Peyer's patch (tissue), 4 donors: ENCODE results near the gene F7. TPM values are rescaled to one million over a fixed set of nuclear protein-coding genes. Genes with fewer than 3 reads are reported as not detected.
A peak's percentile ranks its signal among the peaks of the same experiment; 100 is the strongest.
"Not testable (repeated sequence)": the region's sequence is repeated elsewhere in the genome, so short reads cannot be mapped to it uniquely, and the experiment has no call there.

Source experiments
- DNase-seq, 3 donors: peaks; one replicate each; pipeline ENCODE4 v3.0.0-alpha.2; 2017 to 2019
- H3K27ac ChIP-seq, 4 donors: fragments of 200-600 bp; sonication (generic); one replicate each; pipeline ENCODE4 v1.5.1; 2016 to 2019
- H3K27me3 ChIP-seq, 2 donors: fragments of 200-600 bp; sonication (generic); one replicate each; pipeline ENCODE4 v1.5.1; 2019
- H3K36me3 ChIP-seq, 3 donors: fragments of 200-600 bp; sonication (generic); one replicate each; pipeline ENCODE4 v1.5.1; 2016 to 2019
- H3K4me1 ChIP-seq, 4 donors: fragments of 200-600 bp; sonication (generic); one replicate each; pipeline ENCODE4 v1.5.1; 2016 to 2019
- H3K4me3 ChIP-seq, 4 donors: fragments of 200-600 bp; sonication (generic); 1 replicate in 3 of 4; 2 replicates in 1 of 4; pipeline ENCODE4 v1.5.1; 2016 to 2019; ENCODE audit warnings: mild to moderate bottlenecking in 1 of 4
- H3K9me3 ChIP-seq, 4 donors: fragments of 200-600 bp; sonication (generic); one replicate each; pipeline ENCODE4 v1.5.1; 2016 to 2019; ENCODE audit warnings: mild to moderate bottlenecking in 1 of 4
- POLR2A ChIP-seq, 2 donors: fragments of 450-650 bp; IDR thresholded peaks; one replicate each; pipeline ENCODE4 v1.5.1; 2017; ENCODE audit warnings: antibody characterized with exemption in 2 of 2, mild to moderate bottlenecking in 2 of 2, moderate library complexity in 2 of 2
- total RNA-seq, 4 donors: library from RNA; depleted of rRNA; stranded (reverse); fragments of >200 nt; gene quantifications; one replicate each; pipeline ENCODE4 v1.1.0, GENCODE V29; 2016
- TF ChIP-seq, protein P1 (sequence below), 6 experiments: fragments of 450-650 bp in 4 of 6; fragments of 200-600 bp in 2 of 6; sonication (generic) in 1 of 6; IDR thresholded peaks; one replicate each; pipeline ENCODE4 v1.5.1; 2017 to 2019; ENCODE audit warnings: antibody characterized with exemption in 6 of 6, mild to moderate bottlenecking in 3 of 6, moderate library complexity in 1 of 6

The F7 gene
- total RNA-seq, 4 donors from 2014 or later, result 1.9 to 2.9 TPM; not detected in 2

DNA sequence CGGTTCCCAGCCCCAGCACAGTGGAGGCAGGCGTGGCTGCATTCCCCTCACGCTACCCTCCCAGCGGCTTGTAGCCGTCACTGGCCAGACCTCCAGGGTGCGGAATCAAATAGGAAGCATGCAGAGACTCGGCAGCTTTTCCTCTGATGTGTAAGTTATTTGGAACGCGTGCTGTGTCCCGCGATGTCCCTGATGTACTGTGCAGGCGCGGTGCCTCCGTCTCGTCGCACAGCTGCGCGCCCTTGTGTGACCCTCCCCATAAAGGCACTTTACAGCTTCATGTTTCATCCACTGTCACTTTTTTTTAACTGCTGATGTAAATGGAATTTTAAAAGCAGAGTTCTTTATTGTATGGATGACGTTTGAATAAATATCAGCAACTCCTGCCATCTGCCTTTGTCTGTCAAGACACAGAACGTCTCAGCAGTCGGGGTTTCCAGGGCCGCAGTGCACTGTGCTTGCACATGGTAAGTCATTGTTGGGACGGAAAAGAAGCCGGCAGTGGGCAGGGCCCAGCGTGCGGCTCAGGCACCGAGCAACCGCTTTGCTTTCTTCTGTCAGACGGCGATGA, 7.3 kb upstream of the F7 start:
- Histone ChIP-seq H3K4me3 (no peak overlapping the region), H3K27ac (no peak overlapping the region), H3K36me3 (no peaks in the 10 kb centered on the region), H3K9me3 (no peaks in the 10 kb centered on the region), H3K27me3 (no peaks in the 10 kb centered on the region), H3K4me1 (no peaks in the 10 kb centered on the region)
- DNase-seq, result no peak
- TF ChIP-seq POLR2A (IDR thresholded peaks at IDR 0.05), result no peak
- TF ChIP-seq, protein P1, sequence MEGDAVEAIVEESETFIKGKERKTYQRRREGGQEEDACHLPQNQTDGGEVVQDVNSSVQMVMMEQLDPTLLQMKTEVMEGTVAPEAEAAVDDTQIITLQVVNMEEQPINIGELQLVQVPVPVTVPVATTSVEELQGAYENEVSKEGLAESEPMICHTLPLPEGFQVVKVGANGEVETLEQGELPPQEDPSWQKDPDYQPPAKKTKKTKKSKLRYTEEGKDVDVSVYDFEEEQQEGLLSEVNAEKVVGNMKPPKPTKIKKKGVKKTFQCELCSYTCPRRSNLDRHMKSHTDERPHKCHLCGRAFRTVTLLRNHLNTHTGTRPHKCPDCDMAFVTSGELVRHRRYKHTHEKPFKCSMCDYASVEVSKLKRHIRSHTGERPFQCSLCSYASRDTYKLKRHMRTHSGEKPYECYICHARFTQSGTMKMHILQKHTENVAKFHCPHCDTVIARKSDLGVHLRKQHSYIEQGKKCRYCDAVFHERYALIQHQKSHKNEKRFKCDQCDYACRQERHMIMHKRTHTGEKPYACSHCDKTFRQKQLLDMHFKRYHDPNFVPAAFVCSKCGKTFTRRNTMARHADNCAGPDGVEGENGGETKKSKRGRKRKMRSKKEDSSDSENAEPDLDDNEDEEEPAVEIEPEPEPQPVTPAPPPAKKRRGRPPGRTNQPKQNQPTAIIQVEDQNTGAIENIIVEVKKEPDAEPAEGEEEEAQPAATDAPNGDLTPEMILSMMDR (IDR thresholded peaks at IDR 0.05), result no peak

DNA sequence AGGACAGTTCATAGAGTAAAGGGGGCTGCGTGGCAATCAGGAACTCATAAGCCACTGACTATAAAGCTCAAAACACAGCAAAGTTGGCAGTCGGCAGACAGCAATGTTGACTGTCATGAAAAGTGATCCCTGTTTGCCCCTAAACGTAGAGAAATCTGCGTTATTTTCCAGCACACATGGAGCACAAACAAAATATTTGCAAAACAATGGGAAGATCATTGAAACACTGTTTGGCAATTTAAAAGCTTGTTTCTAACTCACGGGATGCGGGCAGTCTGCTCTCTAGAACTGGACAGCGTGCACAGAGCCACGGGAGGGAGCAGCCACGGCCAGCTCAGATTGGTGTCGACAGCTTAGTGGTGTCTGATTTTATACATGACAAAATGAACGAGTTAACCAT, 6.4 kb upstream of the F7 start:
- Histone ChIP-seq H3K27ac (no peak overlapping the region), H3K4me1 (no peaks in the 10 kb centered on the region), H3K27me3 (no peaks in the 10 kb centered on the region), H3K9me3 (no peaks in the 10 kb centered on the region), H3K4me3 (no peak overlapping the region), H3K36me3 (no peaks in the 10 kb centered on the region)
- TF ChIP-seq POLR2A (IDR thresholded peaks at IDR 0.05), result no peak
- DNase-seq, result no peak

DNA sequence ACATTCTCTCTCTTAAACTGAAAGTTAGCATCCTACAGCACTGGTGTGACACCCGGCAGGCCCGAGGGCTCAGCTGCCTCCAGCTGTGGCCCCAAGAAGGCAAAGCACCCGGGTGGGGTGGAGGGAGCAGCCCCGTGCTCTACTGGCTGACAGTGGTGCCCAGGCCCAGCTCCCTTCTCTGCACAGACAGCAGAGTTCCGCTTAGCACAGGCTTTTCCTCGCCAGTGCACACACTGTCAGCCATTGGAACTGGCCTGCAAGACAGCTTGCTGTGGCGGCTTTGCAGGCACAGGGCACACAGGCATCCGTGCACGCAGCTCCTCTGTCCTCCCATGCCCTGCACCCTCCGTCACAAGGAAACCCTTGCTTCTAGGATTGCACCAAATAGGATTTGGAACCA, 3.3 kb upstream of the F7 start:
- H3K4me3 ChIP-seq, DNase-seq, H3K36me3 ChIP-seq, H3K9me3 ChIP-seq, H3K27me3 ChIP-seq, H3K27ac ChIP-seq, H3K4me1 ChIP-seq: not testable (repeated sequence)

DNA sequence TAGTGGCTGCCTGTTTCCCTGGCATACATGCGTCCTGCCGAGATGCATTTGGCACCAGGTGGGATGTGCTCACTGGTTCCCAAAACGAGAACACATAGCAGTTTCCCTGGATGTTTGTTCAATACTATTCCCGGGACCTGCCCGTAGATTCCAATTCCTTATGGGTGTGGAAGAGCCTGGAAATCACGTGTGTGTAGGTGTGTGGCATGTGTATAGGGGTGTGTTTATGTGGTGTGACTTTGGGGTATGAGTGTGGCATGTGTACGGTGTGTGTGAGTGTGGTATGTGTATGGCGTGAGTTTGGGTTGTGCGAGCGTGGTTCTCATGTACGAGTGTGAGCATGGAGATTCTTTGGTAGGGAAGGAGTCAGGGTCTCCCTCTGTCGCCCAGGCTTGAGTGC, 2.9 kb upstream of the F7 start:
- TF ChIP-seq, protein P1 (IDR thresholded peaks at IDR 0.05), result no peak
- no peaks in the 10 kb centered on the region for H3K36me3 ChIP-seq
- H3K9me3 ChIP-seq, result no peaks in the 10 kb centered on the region
- H3K27ac ChIP-seq, result no peak overlapping the region
- H3K4me1 ChIP-seq, result peaks cover 0 to 5% (median 0%) of the 10 kb centered on the region in 4 donors
- no peaks in the 10 kb centered on the region for H3K27me3 ChIP-seq
- H3K4me3 ChIP-seq, result no peak overlapping the region
- DNase-seq, result no peak

DNA sequence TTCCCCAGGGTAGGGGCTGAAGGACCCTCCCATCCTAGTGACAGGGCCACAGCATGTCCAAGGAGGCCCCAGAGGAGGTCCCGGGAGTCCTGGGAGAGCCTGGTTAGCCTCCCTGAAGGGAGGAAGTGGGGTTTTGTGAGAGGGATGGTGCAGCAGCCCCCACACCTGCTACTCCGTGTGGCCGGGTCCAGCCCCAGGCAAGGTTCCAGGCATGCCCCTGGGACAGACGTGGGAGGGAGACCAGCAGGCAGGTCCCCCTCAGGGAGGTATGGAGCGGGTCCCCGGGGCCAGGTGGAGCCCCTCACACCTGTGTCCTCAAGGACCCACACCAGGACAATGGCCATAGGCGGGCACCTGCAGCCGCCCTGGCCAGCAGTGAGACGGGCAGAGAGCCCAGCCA, 1.9 kb upstream of the F7 start:
- Histone ChIP-seq H3K36me3 (no peaks in the 10 kb centered on the region), H3K9me3 (no peaks in the 10 kb centered on the region), H3K4me1 (peaks cover 0 to 5% (median 0%) of the 10 kb centered on the region in 4 donors), H3K27ac (no peak overlapping the region), H3K4me3 (no peak overlapping the region), H3K27me3 (no peaks in the 10 kb centered on the region)
- no peak for TF ChIP-seq POLR2A (IDR thresholded peaks at IDR 0.05)
- TF ChIP-seq, protein P1 (IDR thresholded peaks at IDR 0.05), result no peak
- no peak for DNase-seq

DNA sequence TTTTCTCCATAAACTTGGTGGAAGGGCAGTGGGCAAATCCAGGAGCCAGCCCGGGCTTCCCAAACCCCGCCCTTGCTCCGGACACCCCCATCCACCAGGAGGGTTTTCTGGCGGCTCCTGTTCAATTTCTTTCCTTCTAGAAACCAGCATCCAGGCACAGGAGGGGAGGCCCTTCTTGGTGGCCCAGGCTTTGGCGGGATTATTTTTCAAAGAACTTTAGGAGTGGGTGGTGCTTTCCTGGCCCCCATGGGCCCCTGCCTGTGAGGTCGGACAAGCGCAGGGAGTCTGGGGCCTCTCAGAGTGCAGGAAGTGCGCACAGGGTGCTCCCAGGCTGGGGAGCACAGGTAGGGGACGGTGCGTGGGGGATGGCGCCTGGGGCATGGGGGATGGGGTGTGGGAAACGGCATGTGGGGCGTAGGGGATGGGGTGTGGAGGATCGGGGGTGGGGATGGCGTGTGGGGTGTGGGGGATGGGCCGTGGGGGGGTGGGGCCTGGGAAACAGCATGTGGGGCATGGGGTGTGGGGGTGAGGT, 396 bp downstream of the F7 start:
- no peak for DNase-seq
- Histone ChIP-seq H3K4me1 (peaks cover 0 to 21% (median 0%) of the 10 kb centered on the region in 4 donors), H3K27ac (no peak overlapping the region), H3K9me3 (peaks cover 0 to 5% (median 0%) of the 10 kb centered on the region in 4 donors), H3K4me3 (peak overlapping the region in 1 of 4 donors; percentile 41), H3K27me3 (peaks cover 0 to 18% of the 10 kb centered on the region in 2 donors), H3K36me3 (no peaks in the 10 kb centered on the region)
- no peak for TF ChIP-seq POLR2A (IDR thresholded peaks at IDR 0.05)
- TF ChIP-seq, protein P1 (IDR thresholded peaks at IDR 0.05), result no peak
